ENCODE data around the gene RPLP2. TPM values are rescaled to one million over a fixed set of nuclear protein-coding genes. Genes with fewer than 3 reads are reported as not detected.

The RPLP2 gene
- polyA plus RNA-seq, 1 donor (not counting 4 experiments of a cell fraction or from before 2014, with no cell fraction given): 632 TPM

GRCh38 chr11:846496-847098 lies 36.8 kb downstream of the RPLP2 start:
- Histone ChIP-seq H3K9me3 (ENCODE audit: control insufficient read depth, low read depth, low read length) (no peaks in the 10 kb centered on the region), H3K27me3 (ENCODE audit: control insufficient read depth, extremely low read depth, insufficient read depth, low read length) (no peaks in the 10 kb centered on the region), H2AFZ (ENCODE audit: control insufficient read depth, low read length) (no peak overlapping the region), H3K36me3 (ENCODE audit: control insufficient read depth in 2 of 2, extremely low read depth in 1 of 2, insufficient read depth in 2 of 2, low read length in 2 of 2) (peaks cover 3 to 4% of the 10 kb centered on the region in 2 experiments), H3K79me2 (ENCODE audit: control insufficient read depth, insufficient read depth, low read length) (peaks cover 30% of the 10 kb centered on the region), H3K9me1 (ENCODE audit: control insufficient read depth, extremely low read depth, insufficient read depth, low read length) (peaks cover 5% of the 10 kb centered on the region), H4K20me1 (ENCODE audit: control insufficient read depth, extremely low read depth, insufficient read depth, low read length) (peaks cover 12% of the 10 kb centered on the region), H3K9ac (ENCODE audit: control insufficient read depth, extremely low read depth, insufficient read depth, low read length) (peak overlapping the region; percentile 77), H3K4me2 (ENCODE audit: control insufficient read depth, extremely low read depth, insufficient read depth, low read depth, low read length) (peak overlapping the region; percentile 90), H3K4me1 (ENCODE audit: control insufficient read depth, extremely low read depth, insufficient read depth, low read length) (peaks cover 48% of the 10 kb centered on the region), H3K4me3 (ENCODE audit: control insufficient read depth in 2 of 3, extremely low read depth in 1 of 3, insufficient read depth in 2 of 3, low read depth in 1 of 3, low read length in 3 of 3) (peak overlapping the region in 1 of 3 experiments; percentile 19), H3K27ac (ENCODE audit: control insufficient read depth, insufficient read depth, low read length) (peak overlapping the region; percentile 88)
- dilution Hi-C loops (cut with MboI; ENCODE audit: extremely low pct_ligation_motif_present, low sequenced_read_pairs): no loop called here
- DNase-seq (ENCODE audit: low read depth, low spot score) (no peak), FAIRE-seq (peak; percentile 100)
- TF ChIP-seq EZH2 (IDR thresholded peaks at IDR 0.05; ENCODE audit: low read length): no peak
- no peak for TF ChIP-seq CTCF (optimal IDR thresholded peaks at IDR 0.05 in 1 of 3, IDR thresholded peaks at IDR 0.05 in 1 of 3, conservative IDR thresholded peaks at IDR 0.05 in 1 of 3; ENCODE audit: extremely low read depth in 1 of 3, insufficient read depth in 2 of 3, low read length in 3 of 3)

GRCh38 chr11:847876-848275 lies 38.1 kb downstream of the RPLP2 start:
- dilution Hi-C loops (cut with MboI; ENCODE audit: extremely low pct_ligation_motif_present, low sequenced_read_pairs): no loop called here
- no peak overlapping the region for H3K9ac ChIP-seq (ENCODE audit: control insufficient read depth, extremely low read depth, insufficient read depth, low read length)
- FAIRE-seq: no peak

More at GRCh38 chr11:847876-848275, 38.1 kb downstream of the RPLP2 start:
- no peak overlapping the region for H3K27ac ChIP-seq (ENCODE audit: control insufficient read depth, insufficient read depth, low read length)
- H3K79me2 ChIP-seq (ENCODE audit: control insufficient read depth, insufficient read depth, low read length): peaks cover 23% of the 10 kb centered on the region
- H3K4me2 ChIP-seq (ENCODE audit: control insufficient read depth, extremely low read depth, insufficient read depth, low read depth, low read length): no peak overlapping the region
- no peak for DNase-seq (ENCODE audit: low read depth, low spot score)
- TF ChIP-seq CTCF (optimal IDR thresholded peaks at IDR 0.05 in 1 of 3, IDR thresholded peaks at IDR 0.05 in 1 of 3, conservative IDR thresholded peaks at IDR 0.05 in 1 of 3; ENCODE audit: extremely low read depth in 1 of 3, insufficient read depth in 2 of 3, low read length in 3 of 3): no peak
- no peak for TF ChIP-seq EZH2 (IDR thresholded peaks at IDR 0.05; ENCODE audit: low read length)
- H3K9me1 ChIP-seq (ENCODE audit: control insufficient read depth, extremely low read depth, insufficient read depth, low read length): peaks cover 5% of the 10 kb centered on the region
- H3K9me3 ChIP-seq (ENCODE audit: control insufficient read depth, low read depth, low read length): no peaks in the 10 kb centered on the region
- H3K36me3 ChIP-seq (ENCODE audit: control insufficient read depth in 2 of 2, extremely low read depth in 1 of 2, insufficient read depth in 2 of 2, low read length in 2 of 2): peaks cover 3 to 4% of the 10 kb centered on the region in 2 experiments
- no peak overlapping the region for H3K4me3 ChIP-seq (ENCODE audit: control insufficient read depth in 2 of 3, extremely low read depth in 1 of 3, insufficient read depth in 2 of 3, low read depth in 1 of 3, low read length in 3 of 3)
- no peaks in the 10 kb centered on the region for H3K27me3 ChIP-seq (ENCODE audit: control insufficient read depth, extremely low read depth, insufficient read depth, low read length)
- no peak overlapping the region for H2AFZ ChIP-seq (ENCODE audit: control insufficient read depth, low read length)
- H3K4me1 ChIP-seq (ENCODE audit: control insufficient read depth, extremely low read depth, insufficient read depth, low read length): peaks cover 48% of the 10 kb centered on the region
- H4K20me1 ChIP-seq (ENCODE audit: control insufficient read depth, extremely low read depth, insufficient read depth, low read length): peaks cover 7% of the 10 kb centered on the region
